Measurements from ENCODE around the gene CCDC187.

CCDC187 gene

DNA sequence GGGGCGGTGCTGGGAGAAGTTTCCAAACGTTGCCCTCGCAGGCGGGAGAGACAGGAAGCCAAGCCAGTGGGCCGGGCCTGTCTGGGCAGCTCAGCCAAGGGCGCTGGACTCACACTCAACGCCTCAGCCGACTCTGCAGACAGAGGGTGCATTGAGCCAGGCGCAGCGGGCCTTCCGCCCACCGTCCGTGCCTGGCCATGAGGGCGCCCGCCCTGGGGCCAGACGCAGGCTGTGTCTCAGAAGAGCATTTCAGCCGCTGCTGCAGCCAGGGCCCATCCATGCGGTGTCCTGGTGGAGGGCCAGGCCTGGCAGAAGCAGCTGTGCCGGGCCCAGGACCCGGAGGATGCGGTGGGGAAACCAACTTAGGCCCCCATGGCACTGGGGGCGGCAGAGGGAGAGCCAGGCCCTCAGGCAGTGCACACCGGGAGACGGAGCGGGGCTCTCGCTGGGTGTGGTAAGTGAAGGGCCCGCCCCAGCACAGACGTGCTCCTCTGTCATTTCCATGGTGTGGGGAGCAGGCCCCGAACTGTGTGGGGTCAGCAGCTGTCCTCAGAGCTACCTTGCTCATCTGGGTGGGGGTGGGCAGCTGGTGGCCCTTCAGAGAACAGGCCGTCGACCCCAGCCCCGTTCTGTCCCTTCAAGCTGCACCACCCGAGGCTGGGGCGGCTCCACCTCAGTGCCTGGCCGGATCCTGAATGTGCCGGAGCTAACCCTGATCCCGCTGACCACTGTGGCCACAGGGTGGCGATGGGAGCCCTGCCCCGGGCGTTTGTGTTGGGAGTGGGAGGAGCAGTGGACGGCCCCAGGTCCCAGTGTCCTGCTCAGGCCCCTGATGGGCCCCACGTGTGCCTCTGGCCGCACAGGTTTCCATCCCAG lies 41.6 kb upstream of the CCDC187 start:
- Histone ChIP-seq H3K4me1 (ENCODE audit: insufficient read depth, low read length) (no peaks in the 10 kb centered on the region), H2AFZ (ENCODE audit: low read depth, low read length) (no peak overlapping the region), H3K4me2 (ENCODE audit: insufficient read depth, low read length) (no peak overlapping the region), H3K9ac (ENCODE audit: low read depth, low read length) (no peak overlapping the region), H3K79me2 (ENCODE audit: insufficient read depth, low read length) (no peaks in the 10 kb centered on the region), H4K20me1 (ENCODE audit: insufficient read depth, low read length) (no peaks in the 10 kb centered on the region), H3K4me3 (ENCODE audit: low read depth in 1 of 2, low read length in 2 of 2) (no peak overlapping the region), H3K9me3 (ENCODE audit: insufficient read depth, low read length, severe bottlenecking) (no peaks in the 10 kb centered on the region), H3K27me3 (ENCODE audit: insufficient read depth, low read length, poor library complexity) (no peaks in the 10 kb centered on the region), H3K27ac (ENCODE audit: low read length) (no peak overlapping the region), H3K36me3 (ENCODE audit: insufficient read depth, low read length) (no peaks in the 10 kb centered on the region)
- ATAC-seq (ENCODE audit: insufficient read depth, low read depth) (no peak), DNase-seq (no peak)
- TF ChIP-seq, protein P1, sequence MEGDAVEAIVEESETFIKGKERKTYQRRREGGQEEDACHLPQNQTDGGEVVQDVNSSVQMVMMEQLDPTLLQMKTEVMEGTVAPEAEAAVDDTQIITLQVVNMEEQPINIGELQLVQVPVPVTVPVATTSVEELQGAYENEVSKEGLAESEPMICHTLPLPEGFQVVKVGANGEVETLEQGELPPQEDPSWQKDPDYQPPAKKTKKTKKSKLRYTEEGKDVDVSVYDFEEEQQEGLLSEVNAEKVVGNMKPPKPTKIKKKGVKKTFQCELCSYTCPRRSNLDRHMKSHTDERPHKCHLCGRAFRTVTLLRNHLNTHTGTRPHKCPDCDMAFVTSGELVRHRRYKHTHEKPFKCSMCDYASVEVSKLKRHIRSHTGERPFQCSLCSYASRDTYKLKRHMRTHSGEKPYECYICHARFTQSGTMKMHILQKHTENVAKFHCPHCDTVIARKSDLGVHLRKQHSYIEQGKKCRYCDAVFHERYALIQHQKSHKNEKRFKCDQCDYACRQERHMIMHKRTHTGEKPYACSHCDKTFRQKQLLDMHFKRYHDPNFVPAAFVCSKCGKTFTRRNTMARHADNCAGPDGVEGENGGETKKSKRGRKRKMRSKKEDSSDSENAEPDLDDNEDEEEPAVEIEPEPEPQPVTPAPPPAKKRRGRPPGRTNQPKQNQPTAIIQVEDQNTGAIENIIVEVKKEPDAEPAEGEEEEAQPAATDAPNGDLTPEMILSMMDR (IDR thresholded peaks at IDR 0.05; ENCODE audit: borderline replicate concordance, extremely low read depth, low read length, poor library complexity, severe bottlenecking): no peak
- no peak for TF ChIP-seq EZH2 (IDR thresholded peaks at IDR 0.05; ENCODE audit: borderline replicate concordance, low read depth, low read length, severe bottlenecking)

DNA sequence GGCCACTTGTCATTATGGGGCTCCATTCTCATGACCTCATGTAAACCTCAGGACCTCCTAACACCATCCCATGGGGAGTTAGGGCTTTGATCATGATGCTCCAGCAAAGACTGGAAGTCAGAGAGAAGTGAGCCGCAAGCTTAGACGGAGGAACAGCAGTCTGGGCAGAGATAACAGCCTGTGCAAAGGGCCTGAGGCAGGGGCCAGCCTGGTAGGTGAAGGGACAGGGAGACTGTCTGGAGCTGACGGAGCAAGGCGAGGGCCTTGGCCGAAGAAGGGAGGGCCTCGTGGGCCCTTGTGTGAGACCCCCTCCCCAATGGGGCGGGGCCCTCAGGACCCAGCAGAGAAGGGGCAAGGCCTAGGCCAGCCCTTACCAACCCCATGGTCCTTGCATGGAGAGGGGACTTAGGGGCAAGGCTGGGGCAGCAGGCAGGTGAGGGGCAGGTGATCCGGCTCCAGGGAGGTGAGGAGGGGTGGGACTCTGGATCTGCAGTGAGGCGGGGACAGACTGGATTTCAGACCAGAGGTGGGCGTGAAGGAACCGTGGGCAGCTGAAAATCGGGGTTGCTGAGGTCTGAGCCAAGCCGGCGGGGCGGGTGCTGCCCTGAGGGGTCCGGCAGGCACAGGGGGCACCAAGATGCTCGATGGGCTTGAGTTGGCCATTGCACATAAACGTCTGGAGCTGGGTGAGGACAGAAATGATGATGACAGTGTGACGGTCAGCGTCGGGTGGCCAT lies 40.8 kb upstream of the CCDC187 start:
- DNase-seq: no peak
- Histone ChIP-seq H3K27me3 (ENCODE audit: insufficient read depth, low read length, poor library complexity) (no peaks in the 10 kb centered on the region), H4K20me1 (ENCODE audit: insufficient read depth, low read length) (no peaks in the 10 kb centered on the region), H2AFZ (ENCODE audit: low read depth, low read length) (no peak overlapping the region), H3K27ac (ENCODE audit: low read length) (no peak overlapping the region), H3K4me2 (ENCODE audit: insufficient read depth, low read length) (no peak overlapping the region), H3K4me3 (ENCODE audit: low read depth in 1 of 2, low read length in 2 of 2) (no peak overlapping the region), H3K36me3 (ENCODE audit: insufficient read depth, low read length) (no peaks in the 10 kb centered on the region), H3K4me1 (ENCODE audit: insufficient read depth, low read length) (no peaks in the 10 kb centered on the region), H3K9ac (ENCODE audit: low read depth, low read length) (no peak overlapping the region), H3K79me2 (ENCODE audit: insufficient read depth, low read length) (no peaks in the 10 kb centered on the region), H3K9me3 (ENCODE audit: insufficient read depth, low read length, severe bottlenecking) (no peaks in the 10 kb centered on the region)
- ATAC-seq (ENCODE audit: insufficient read depth, low read depth): no peak
- TF ChIP-seq, protein P1 (IDR thresholded peaks at IDR 0.05; ENCODE audit: borderline replicate concordance, extremely low read depth, low read length, poor library complexity, severe bottlenecking): no peak
- TF ChIP-seq EZH2 (IDR thresholded peaks at IDR 0.05; ENCODE audit: borderline replicate concordance, low read depth, low read length, severe bottlenecking): no peak

DNA sequence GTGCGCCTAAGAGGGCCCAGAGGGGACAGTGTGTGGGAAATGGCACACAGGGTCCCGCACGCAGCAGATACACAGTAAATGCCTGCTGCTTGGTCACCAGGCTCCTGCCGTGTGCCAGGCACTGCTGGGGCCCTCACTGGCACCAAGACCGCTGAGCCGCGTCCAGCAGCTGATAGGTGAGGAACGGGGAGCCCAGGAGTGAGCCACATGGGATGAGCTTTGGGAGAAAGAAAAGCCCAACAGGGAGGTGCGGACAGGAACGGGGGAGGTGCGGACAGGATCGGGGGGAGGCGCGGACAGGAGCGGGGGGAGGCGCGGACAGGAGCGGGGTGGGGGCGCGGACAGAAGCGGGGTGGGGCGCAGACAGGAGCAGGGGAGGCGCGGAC lies 40.0 kb upstream of the CCDC187 start:
- no peak for ATAC-seq (ENCODE audit: insufficient read depth, low read depth)
- no peak overlapping the region for H2AFZ ChIP-seq (ENCODE audit: low read depth, low read length)
- no peak for DNase-seq
- no peaks in the 10 kb centered on the region for H3K9me3 ChIP-seq (ENCODE audit: insufficient read depth, low read length, severe bottlenecking)
- no peak overlapping the region for H3K27ac ChIP-seq (ENCODE audit: low read length)
- no peaks in the 10 kb centered on the region for H4K20me1 ChIP-seq (ENCODE audit: insufficient read depth, low read length)
- H3K4me3 ChIP-seq (ENCODE audit: low read depth in 1 of 2, low read length in 2 of 2): no peak overlapping the region
- no peak overlapping the region for H3K4me2 ChIP-seq (ENCODE audit: insufficient read depth, low read length)
- H3K4me1 ChIP-seq (ENCODE audit: insufficient read depth, low read length): no peaks in the 10 kb centered on the region
- H3K27me3 ChIP-seq (ENCODE audit: insufficient read depth, low read length, poor library complexity): no peaks in the 10 kb centered on the region
- TF ChIP-seq, protein P1 (IDR thresholded peaks at IDR 0.05; ENCODE audit: borderline replicate concordance, extremely low read depth, low read length, poor library complexity, severe bottlenecking): no peak
- TF ChIP-seq EZH2 (IDR thresholded peaks at IDR 0.05; ENCODE audit: borderline replicate concordance, low read depth, low read length, severe bottlenecking): no peak
- H3K36me3 ChIP-seq (ENCODE audit: insufficient read depth, low read length): no peaks in the 10 kb centered on the region
- H3K79me2 ChIP-seq (ENCODE audit: insufficient read depth, low read length): no peaks in the 10 kb centered on the region
- no peak overlapping the region for H3K9ac ChIP-seq (ENCODE audit: low read depth, low read length)
